IMR-90 (cell line): Measurements from ENCODE around the gene OGFR. TPM values are rescaled to one million over a fixed set of nuclear protein-coding genes. Genes with fewer than 3 reads are reported as not detected.

Source experiments
- ATAC-seq: fragments of 200-7000 bp; cut with Tn5 transposase; 2 replicates; pipeline ENCODE4 v1.9.1; 2020; ENCODE audit warnings: low read depth, mild to moderate bottlenecking, moderate library complexity
- BruUV-seq: library from RNA; stranded (reverse); fragments of 400-500 nt; replicated peaks from 2 replicates; lab custom pipeline; 2021; lab: Mats Ljungman, UMichigan
- CTCF ChIA-PET: fragments of 300-600 bp; formaldehyde crosslinking; extraction: SDS; loops from one replicate; lab custom pipeline; 2021; ENCODE audit warnings: antibody characterized with exemption; lab: Yijun Ruan, JAX
- POLR2A ChIA-PET: fragments of 300-600 bp; sonication (Branson Sonifier 250); formaldehyde crosslinking; loops from one replicate; lab custom pipeline; 2022; ENCODE audit warnings: antibody characterized with exemption; ENCODE audit not compliant: unreplicated experiment; lab: Charles Lee
- DNase-seq: peaks from one replicate; pipeline ENCODE4 v3.0.0; 2013
- H2AFZ ChIP-seq: replicated peaks from 2 replicates; pipeline ENCODE3; 2013; ENCODE audit warnings: low read length, mild to moderate bottlenecking; ENCODE audit not compliant: poor library complexity
- H2AK5ac ChIP-seq: 2 replicates; pipeline ENCODE4 v1.6.1; 2013; ENCODE audit warnings: low read depth, low read length, inconsistent platforms
- H2AK9ac ChIP-seq: replicated peaks from 2 replicates; pipeline ENCODE3; 2013; ENCODE audit warnings: mild to moderate bottlenecking, low read depth, low read length, moderate library complexity; ENCODE audit not compliant: poor library complexity
- H2BK120ac ChIP-seq: 2 replicates; pipeline ENCODE4 v1.6.1; 2013; ENCODE audit warnings: low read depth, low read length, inconsistent platforms
- H2BK15ac ChIP-seq: 3 replicates; pipeline ENCODE4 v1.6.1; 2013; ENCODE audit warnings: low read depth, low read length, inconsistent platforms
- H2BK20ac ChIP-seq: 2 replicates; pipeline ENCODE4 v1.6.1; 2013; ENCODE audit warnings: low read depth, mild to moderate bottlenecking, inconsistent platforms, low read length, moderate library complexity
- H2BK5ac ChIP-seq: 2 replicates; pipeline ENCODE4 v1.6.1; 2013; ENCODE audit warnings: mild to moderate bottlenecking, low read depth, low read length, inconsistent platforms; ENCODE audit not compliant: poor library complexity, severe bottlenecking
- H3K14ac ChIP-seq: replicated peaks from 2 replicates; pipeline ENCODE4 v1.6.1; 2013; ENCODE audit warnings: low read depth, low read length, inconsistent platforms
- H3K18ac ChIP-seq: 2 replicates; pipeline ENCODE4 v1.6.1; 2013; ENCODE audit warnings: low read depth, low read length, control low read depth
- H3K23ac ChIP-seq: 2 replicates; pipeline ENCODE4 v1.6.1; 2013; ENCODE audit warnings: low read depth, low read length, inconsistent platforms
- H3K27ac ChIP-seq: 2 replicates; pipeline ENCODE4 v1.5.1; 2013; ENCODE audit warnings: mild to moderate bottlenecking, control low read depth, low read length; ENCODE audit not compliant: insufficient read depth
- H3K27me3 ChIP-seq: 2 replicates; pipeline ENCODE4 v1.6.1; 2013; ENCODE audit warnings: low read length; ENCODE audit not compliant: control insufficient read depth, insufficient read depth
- H3K36me3 ChIP-seq: 2 replicates; pipeline ENCODE4 v1.6.1; 2013; ENCODE audit warnings: low read length, mixed read lengths; ENCODE audit not compliant: control insufficient read depth, insufficient read depth
- H3K4ac ChIP-seq: 2 replicates; pipeline ENCODE4 v1.6.1; 2013; ENCODE audit warnings: low read depth, low read length, inconsistent platforms
- H3K4me1 ChIP-seq: 2 replicates; pipeline ENCODE4 v1.6.1; 2013; ENCODE audit warnings: low read length, mixed read lengths; ENCODE audit not compliant: control insufficient read depth, insufficient read depth
- H3K4me2 ChIP-seq: 2 replicates; pipeline ENCODE4 v1.6.1; 2013; ENCODE audit warnings: low read depth, mild to moderate bottlenecking, control low read depth, low read length, moderate library complexity
- H3K4me3 ChIP-seq: 2 replicates; pipeline ENCODE4 v1.5.1; 2013; ENCODE audit warnings: low read depth, mild to moderate bottlenecking, control low read depth, low read length, moderate library complexity; ENCODE audit not compliant: insufficient read depth
- H3K56ac ChIP-seq: 2 replicates; pipeline ENCODE4 v1.6.1; 2013; ENCODE audit warnings: low read length, inconsistent platforms; ENCODE audit not compliant: insufficient read depth; ENCODE audit errors: extremely low read depth
- H3K79me1 ChIP-seq, 2 experiments: 2 replicates each; pipeline ENCODE4 v1.6.1; 2013; ENCODE audit warnings: low read length in 2 of 2, inconsistent platforms in 1 of 2, low read depth in 1 of 2
- H3K9ac ChIP-seq: 2 replicates; pipeline ENCODE4 v1.6.1; 2013; ENCODE audit warnings: low read depth, low read length, control low read depth
- H3K9me1 ChIP-seq: 2 replicates; pipeline ENCODE4 v1.6.1; 2013; ENCODE audit warnings: low read length, inconsistent platforms; ENCODE audit not compliant: insufficient read depth
- H3K9me3 ChIP-seq: 2 replicates; pipeline ENCODE4 v1.6.1; 2013; ENCODE audit warnings: low read length; ENCODE audit not compliant: control insufficient read depth, insufficient read depth
- H4K20me1 ChIP-seq: 2 replicates; pipeline ENCODE4 v1.6.1; 2013; ENCODE audit warnings: low read length, inconsistent platforms; ENCODE audit not compliant: insufficient read depth
- H4K5ac ChIP-seq: 2 replicates; pipeline ENCODE4 v1.6.1; 2013; ENCODE audit warnings: mild to moderate bottlenecking, low read depth, low read length, control low read depth
- H4K8ac ChIP-seq, 2 experiments: 2 replicates each; pipeline ENCODE4 v1.6.1; 2013; ENCODE audit warnings: low read depth in 2 of 2, low read length in 2 of 2, control low read depth in 1 of 2, inconsistent platforms in 1 of 2
- H4K91ac ChIP-seq: 2 replicates; pipeline ENCODE4 v1.6.1; 2013; ENCODE audit warnings: low read depth, low read length, inconsistent platforms; ENCODE audit not compliant: insufficient read depth
- CHD1 ChIP-seq: IDR thresholded peaks from 2 replicates; pipeline ENCODE4 v1.6.1; 2012; ENCODE audit warnings: low read depth, low read length, improper control_type of control experiment
- MAZ ChIP-seq: IDR thresholded peaks from 2 replicates; pipeline ENCODE4 v1.6.1; 2012; ENCODE audit warnings: low read depth, mild to moderate bottlenecking, low read length, improper control_type of control experiment, moderate library complexity, borderline replicate concordance
- MXI1 ChIP-seq: IDR thresholded peaks from 2 replicates; pipeline ENCODE4 v1.6.1; 2012; ENCODE audit warnings: low read depth, mild to moderate bottlenecking, low read length, moderate library complexity, borderline replicate concordance
- RCOR1 ChIP-seq: IDR thresholded peaks from 2 replicates; pipeline ENCODE4 v1.6.1; 2012; ENCODE audit warnings: mild to moderate bottlenecking, low read length, improper control_type of control experiment; ENCODE audit not compliant: insufficient replicate concordance
- WGBS, 2 experiments: methylation state at CpG; one replicate each; pipeline versions ENCODE4 v1.1.5 to v1.1.7; 2013; ENCODE audit warnings: missing lambda C conversion rate in 2 of 2; ENCODE audit not compliant: insufficient read length in 1 of 2; ENCODE audit errors: extremely low coverage in 2 of 2; 5-methylcytosine and 5-hydroxymethylcytosine counted together
- dilution Hi-C: fragments of 300-500 bp; cut with HindIII; formaldehyde crosslinking; loops from one replicate; pipeline ENCODE4 v1.14.3; 2018; ENCODE audit warnings: low sequenced_read_pairs; ENCODE audit not compliant: unreplicated experiment
- in situ Hi-C: fragments of 300-500 bp; cut with MboI; formaldehyde crosslinking; loops from 3 replicates; pipeline ENCODE4 v1.14.3; 2019; ENCODE audit warnings: low sequenced_read_pairs, inconsistent platforms, mixed read lengths
- intact Hi-C: fragments of 100-400 bp; cut with micrococcal nuclease; formaldehyde crosslinking; loops from 2 replicates; pipeline ENCODE4 v1.10.0; 2022
- polyA plus RNA-seq, 3 experiments: library from polyadenylated mRNA; depleted of rRNA; stranded (reverse); fragments of >200 nt; gene quantifications; 2 replicates each; pipeline ENCODE4 v1.2.3, GENCODE V29; 2012; ENCODE audit warnings: low replicate concordance in 1 of 3
- total RNA-seq: library from RNA; depleted of rRNA; stranded (reverse); fragments of >200 nt; gene quantifications from 2 replicates; pipeline ENCODE4 v1.2.3, GENCODE V29; 2012

Gene OGFR
- total and polyA plus RNA-seq, 2 of the 4 experiments (the other 2 are of a cell fraction), result 22.4 to 30.1 TPM

GRCh38 chr20:62755817-62756724 lies 48.6 kb upstream of the OGFR start:
- Histone ChIP-seq H3K27ac (no peak overlapping the region), H3K23ac (no peak overlapping the region), H2AFZ (no peak overlapping the region), H2BK20ac (no peak overlapping the region), H3K56ac (no peak overlapping the region), H2AK9ac (peak overlapping the region; percentile 7), H3K27me3 (no peaks in the 10 kb centered on the region; the same call in 1 of the 2 replicates), H4K5ac (no peak overlapping the region), H3K9me1 (peaks cover 7% of the 10 kb centered on the region), H2BK5ac (no peak overlapping the region), H4K8ac (no peak overlapping the region), H3K18ac (no peak overlapping the region), H3K4ac (no peak overlapping the region), H3K4me2 (no peak overlapping the region), H3K36me3 (no peaks in the 10 kb centered on the region), H3K4me3 (no peak overlapping the region), H3K4me1 (peaks cover 14% of the 10 kb centered on the region), H3K9me3 (peaks cover 2% of the 10 kb centered on the region; the same call in 1 of the 2 replicates), H3K79me1 (peaks cover 0 to 7% of the 10 kb centered on the region in 2 experiments; a peak in 2 of 4 replicates), H4K91ac (no peak overlapping the region), H2AK5ac (no peak overlapping the region), H4K20me1 (no peaks in the 10 kb centered on the region; the same call in 1 of the 2 replicates), H2BK120ac (no peak overlapping the region), H3K9ac (no peak overlapping the region), H2BK15ac (no peak overlapping the region), H3K14ac (no peak overlapping the region)
- DNase-seq (no peak), ATAC-seq (no peak)
- whole genome bisulfite sequencing, 2 experiments, result 67% methylated on average over 5 of the region's 10 CpGs; no CpG with 5 or more reads in 1 of the 2 experiments
- intact Hi-C loops (no loop called here), dilution Hi-C loops (no loop called here), in situ Hi-C loops (no loop called here)
- BruUV-seq, result no TSS peak
- ChIA-PET CTCF (no interaction called here), POLR2A (no interaction called here)
- no peak for TF ChIP-seq CHD1
- no peak for TF ChIP-seq RCOR1
- TF ChIP-seq MXI1, result no peak
- no peak for TF ChIP-seq MAZ
